ENCODE measurements around the gene RAB23. TPM values are rescaled to one million over a fixed set of nuclear protein-coding genes. Genes with fewer than 3 reads are reported as not detected.

The RAB23 gene
- polyA plus RNA-seq, 1 donor from 2014 or later: 11.7 TPM

GRCh38 chr6:57172136-57173055 lies 49.7 kb downstream of the RAB23 start, which contains the start of gene BAG2:
Gene BAG2, plus strand, starts transcription at chr6:57172326. Its CDS starts 372 bp downstream, at chr6:57172698.
- peak within 1 kb of the TSS; percentile 83 for H3K4me3 ChIP-seq (ENCODE audit: low read length)
- H4K20me1 ChIP-seq (ENCODE audit: insufficient read depth): no peaks in the 10 kb centered on the region
- no peaks in the 10 kb centered on the region for H3K79me2 ChIP-seq (replicated peaks; ENCODE audit: insufficient read depth, low read length)
- TF ChIP-seq SMC3 (conservative IDR thresholded peaks at IDR 0.05; ENCODE audit: poor library complexity) (peak; percentile 50), CTCF (IDR thresholded peaks at IDR 0.05; ENCODE audit: poor library complexity, severe bottlenecking) (peak; percentile 44), EZH2 (IDR thresholded peaks at IDR 0.05; ENCODE audit: borderline replicate concordance, insufficient read depth, low read length, poor library complexity, severe bottlenecking) (no peak), TAF1 (IDR thresholded peaks at IDR 0.05; ENCODE audit: low read depth) (no peak), EP300 (conservative IDR thresholded peaks at IDR 0.05; ENCODE audit: poor library complexity, severe bottlenecking) (peak; percentile 48), POLR2AphosphoS5 (IDR thresholded peaks at IDR 0.05) (peak; percentile 46), REST (IDR thresholded peaks at IDR 0.05; ENCODE audit: borderline replicate concordance) (peak; percentile 43), RAD21 (conservative IDR thresholded peaks at IDR 0.05) (no peak), MXI1 (conservative IDR thresholded peaks at IDR 0.05; ENCODE audit: poor library complexity, severe bottlenecking) (peak; percentile 58)
- H3K27ac ChIP-seq (ENCODE audit: low read length): peak within 1 kb of the TSS; percentile 74
- no peaks in the 10 kb centered on the region for H3K27me3 ChIP-seq (ENCODE audit: insufficient read depth, low read depth, low read length)
- no peaks in the 10 kb centered on the region for H3K9me2 ChIP-seq (ENCODE audit: insufficient read depth, low read length)
- no peaks in the 10 kb centered on the region for H3K9me3 ChIP-seq (ENCODE audit: low read length)
- H2AFZ ChIP-seq (ENCODE audit: low read depth, low read length): peak within 1 kb of the TSS; percentile 57
- no peaks in the 10 kb centered on the region for H3F3A ChIP-seq (ENCODE audit: insufficient read depth, low read length, poor library complexity, severe bottlenecking)
- H3K4me2 ChIP-seq (ENCODE audit: low read length): peak within 1 kb of the TSS; percentile 76
- H3K9ac ChIP-seq (ENCODE audit: low read length): peak within 1 kb of the TSS; percentile 74
- H3K36me3 ChIP-seq (ENCODE audit: insufficient read depth, low read length): no peaks in the 10 kb centered on the region

- H3F3A ChIP-seq (ENCODE audit: insufficient read depth, low read length, poor library complexity, severe bottlenecking): no peaks in the 10 kb centered on the region
- H3K79me2 ChIP-seq (replicated peaks; ENCODE audit: insufficient read depth, low read length): no peaks in the 10 kb centered on the region
- H3K27ac ChIP-seq (ENCODE audit: low read length): no peak overlapping the region
- H2AFZ ChIP-seq (ENCODE audit: low read depth, low read length): no peak overlapping the region
- H4K20me1 ChIP-seq (ENCODE audit: insufficient read depth): no peaks in the 10 kb centered on the region
- H3K9me2 ChIP-seq (ENCODE audit: insufficient read depth, low read length): no peaks in the 10 kb centered on the region
- TF ChIP-seq MXI1 (conservative IDR thresholded peaks at IDR 0.05; ENCODE audit: poor library complexity, severe bottlenecking): no peak
- no peak for TF ChIP-seq EP300 (conservative IDR thresholded peaks at IDR 0.05; ENCODE audit: poor library complexity, severe bottlenecking)
- TF ChIP-seq POLR2AphosphoS5 (IDR thresholded peaks at IDR 0.05): no peak
- TF ChIP-seq RAD21 (conservative IDR thresholded peaks at IDR 0.05): no peak
- no peak for TF ChIP-seq EZH2 (IDR thresholded peaks at IDR 0.05; ENCODE audit: borderline replicate concordance, insufficient read depth, low read length, poor library complexity, severe bottlenecking)
- H3K9me3 ChIP-seq (ENCODE audit: low read length): no peaks in the 10 kb centered on the region
- H3K27me3 ChIP-seq (ENCODE audit: insufficient read depth, low read depth, low read length): no peaks in the 10 kb centered on the region
- no peak overlapping the region for H3K9ac ChIP-seq (ENCODE audit: low read length)
- H3K4me2 ChIP-seq (ENCODE audit: low read length): no peak overlapping the region
- H3K4me3 ChIP-seq (ENCODE audit: low read length): no peak overlapping the region
- H3K36me3 ChIP-seq (ENCODE audit: insufficient read depth, low read length): peaks cover 11% of the 10 kb centered on the region
Observed at GRCh38 chr6:57165080-57165479, 57.0 kb downstream of the RAB23 start.
